HG03457 (cell line): ENCODE data around the gene HDAC2.
"Not testable (repeated sequence)": the region's sequence is repeated elsewhere in the genome, so short reads cannot be mapped to it uniquely, and the experiment has no call there.

Experiments
- ATAC-seq: cut with Tn5 transposase; IDR thresholded peaks from one replicate; pipeline ENCODE4 v1.9.1; 2021; ENCODE audit warnings: moderate number of reproducible peaks; ENCODE audit not compliant: unreplicated experiment

HDAC2 gene

GRCh38 chr6:113976806-113977205, 5.9 kb upstream of the HDAC2 start:
- no peak for ATAC-seq

- ATAC-seq: no peak
These were observed 793 bp upstream of the HDAC2 start for GRCh38 chr6:113971741-113972140.

GRCh38 chr6:113969888-113970804, 802 bp downstream of the HDAC2 start:
- peak; percentile 28 for ATAC-seq

- ATAC-seq: no peak
These were observed 2.5 kb downstream of the HDAC2 start for GRCh38 chr6:113968472-113968871.

- ATAC-seq: no peak
These were observed 3.2 kb downstream of the HDAC2 start for GRCh38 chr6:113967777-113968176.

GRCh38 chr6:113960795-113961194, 10.2 kb downstream of the HDAC2 start:
- ATAC-seq: no peak

GRCh38 chr6:113959235-113959634, 11.7 kb downstream of the HDAC2 start:
- ATAC-seq: no peak

- ATAC-seq: no peak
These were observed 16.3 kb downstream of the HDAC2 start for GRCh38 chr6:113954653-113955052.

GRCh38 chr6:113953346-113953745, 17.6 kb downstream of the HDAC2 start:
- ATAC-seq: no peak

- no peak for ATAC-seq
These were observed 21.4 kb downstream of the HDAC2 start for GRCh38 chr6:113949499-113949898.

- no peak for ATAC-seq
These were observed 26.2 kb downstream of the HDAC2 start for GRCh38 chr6:113944701-113945100.

GRCh38 chr6:113939825-113940224, 31.1 kb downstream of the HDAC2 start:
- no peak for ATAC-seq

GRCh38 chr6:113936093-113936934, 34.6 kb downstream of the HDAC2 start:
- ATAC-seq: peak; percentile 75

- ATAC-seq: no peak
These were observed 36.8 kb downstream of the HDAC2 start for GRCh38 chr6:113934101-113934500.

- ATAC-seq: not testable (repeated sequence)
These were observed 39.0 kb downstream of the HDAC2 start for GRCh38 chr6:113931907-113932306.

- ATAC-seq: no peak
These were observed 40.8 kb downstream of the HDAC2 start for GRCh38 chr6:113930183-113930582.

- ATAC-seq: no peak
These were observed 43.9 kb downstream of the HDAC2 start for GRCh38 chr6:113927001-113927400.

- no peak for ATAC-seq
These were observed 45.6 kb downstream of the HDAC2 start for GRCh38 chr6:113925378-113925777.

GRCh38 chr6:113924312-113924723, 46.6 kb downstream of the HDAC2 start:
- ATAC-seq: no peak

- no peak for ATAC-seq
These were observed 47.4 kb downstream of the HDAC2 start for GRCh38 chr6:113923526-113923925.

- no peak for ATAC-seq
These were observed 49.5 kb downstream of the HDAC2 start for GRCh38 chr6:113921299-113921904.
